Activated T-cell treated with anti-CD3 and anti-CD28 coated beads for 4 hours (primary cell): ENCODE data around the gene OSGEPL1.
"Not testable (repeated sequence)": the region's sequence is repeated elsewhere in the genome, so short reads cannot be mapped to it uniquely, and the experiment has no call there.

Experiments
- DNase-seq: peaks from one replicate; pipeline ENCODE4 v3.0.0-alpha.2; 2020

Gene OSGEPL1

DNA sequence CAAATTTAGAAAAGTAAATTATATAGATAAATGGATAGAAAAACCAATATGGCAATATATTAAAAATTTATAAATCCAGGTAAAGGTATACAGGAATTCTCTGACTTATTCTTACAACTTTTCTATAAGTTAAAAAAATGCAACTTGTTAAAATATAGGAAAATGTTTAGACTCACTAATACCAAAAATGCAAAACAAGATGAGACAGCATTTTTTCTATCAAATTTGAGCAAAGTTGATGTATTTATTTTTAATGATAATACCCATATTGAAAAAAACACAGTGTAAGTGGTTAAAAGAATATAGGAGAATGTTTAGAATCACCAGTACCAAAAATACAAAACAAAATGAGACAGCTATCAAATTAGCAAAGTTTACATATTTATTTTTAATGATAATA is 35.7 kb downstream of the OSGEPL1 start:
- no peak for DNase-seq

DNA sequence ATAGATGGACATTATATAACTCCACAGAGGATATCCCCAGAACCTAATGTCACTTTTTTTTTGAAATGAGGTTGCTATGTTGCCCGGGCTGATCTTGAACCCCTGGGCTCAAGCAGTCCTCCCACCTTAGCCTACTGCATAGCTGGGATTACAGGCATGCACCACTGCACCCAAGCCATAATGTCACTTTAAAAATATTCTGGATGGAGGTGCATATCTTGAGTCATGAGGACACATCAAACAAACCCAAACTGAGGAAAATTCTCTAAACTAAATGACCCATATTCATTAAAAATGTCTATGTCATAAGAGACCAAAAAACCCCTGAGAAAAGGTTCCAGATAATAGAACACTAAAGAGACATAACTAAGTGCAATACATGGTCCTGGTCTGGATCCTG is 36.3 kb downstream of the OSGEPL1 start:
- no peak for DNase-seq

DNA sequence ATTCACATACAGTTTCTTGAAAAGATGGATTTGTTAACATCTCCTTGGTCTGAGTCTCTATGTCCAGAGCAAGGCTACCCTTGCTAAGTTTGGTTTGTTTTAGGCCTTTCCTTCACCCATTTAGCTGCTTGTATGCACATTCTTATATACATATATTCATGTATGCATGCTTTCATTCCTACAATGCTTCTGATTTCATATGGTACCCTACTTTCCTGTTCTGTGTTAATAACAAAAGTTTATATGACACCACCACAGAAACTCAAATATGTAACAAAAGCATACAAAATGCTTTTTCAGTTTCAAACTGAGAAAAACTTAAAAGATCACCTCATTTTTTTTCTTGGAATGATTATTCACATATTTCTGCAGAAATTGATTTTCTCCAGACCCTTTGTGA is 39.4 kb downstream of the OSGEPL1 start:
- DNase-seq = no peak

DNA sequence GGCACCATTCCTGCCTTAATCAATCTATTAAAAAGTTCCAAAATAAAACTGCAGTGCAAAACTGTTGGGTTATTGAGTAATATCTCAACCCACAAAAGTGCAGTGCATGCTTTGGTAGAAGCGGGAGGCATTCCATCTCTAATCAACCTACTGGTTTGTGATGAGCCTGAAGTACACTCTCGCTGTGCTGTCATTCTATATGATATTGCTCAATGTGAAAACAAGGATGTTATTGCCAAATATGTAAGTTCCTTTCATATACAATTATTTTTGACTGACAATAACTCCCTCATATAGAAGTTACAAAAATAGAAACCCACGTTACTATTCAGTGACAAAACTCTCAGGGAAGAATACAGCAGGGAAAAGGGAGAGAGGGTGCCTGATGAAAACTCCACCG is 43.0 kb downstream of the OSGEPL1 start:
- no peak for DNase-seq

DNA sequence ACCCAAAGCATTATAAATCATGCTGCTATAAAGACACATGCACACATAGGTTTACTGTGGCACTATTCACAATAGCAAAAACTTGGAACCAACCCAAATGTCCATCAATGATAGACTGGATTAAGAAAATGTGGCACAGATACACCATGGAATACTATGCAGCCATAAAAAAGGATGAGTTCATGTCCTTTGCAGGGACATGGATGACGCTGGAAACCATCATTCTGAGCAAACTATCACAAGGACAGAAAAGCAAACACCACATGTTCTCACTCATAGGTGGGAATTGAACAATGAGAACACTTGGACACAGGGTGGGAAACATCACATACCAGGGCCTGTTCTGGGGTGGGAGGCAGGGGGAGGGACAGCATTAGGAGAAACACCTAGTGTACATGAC is 45.0 kb downstream of the OSGEPL1 start:
- DNase-seq = not testable (repeated sequence)

DNA sequence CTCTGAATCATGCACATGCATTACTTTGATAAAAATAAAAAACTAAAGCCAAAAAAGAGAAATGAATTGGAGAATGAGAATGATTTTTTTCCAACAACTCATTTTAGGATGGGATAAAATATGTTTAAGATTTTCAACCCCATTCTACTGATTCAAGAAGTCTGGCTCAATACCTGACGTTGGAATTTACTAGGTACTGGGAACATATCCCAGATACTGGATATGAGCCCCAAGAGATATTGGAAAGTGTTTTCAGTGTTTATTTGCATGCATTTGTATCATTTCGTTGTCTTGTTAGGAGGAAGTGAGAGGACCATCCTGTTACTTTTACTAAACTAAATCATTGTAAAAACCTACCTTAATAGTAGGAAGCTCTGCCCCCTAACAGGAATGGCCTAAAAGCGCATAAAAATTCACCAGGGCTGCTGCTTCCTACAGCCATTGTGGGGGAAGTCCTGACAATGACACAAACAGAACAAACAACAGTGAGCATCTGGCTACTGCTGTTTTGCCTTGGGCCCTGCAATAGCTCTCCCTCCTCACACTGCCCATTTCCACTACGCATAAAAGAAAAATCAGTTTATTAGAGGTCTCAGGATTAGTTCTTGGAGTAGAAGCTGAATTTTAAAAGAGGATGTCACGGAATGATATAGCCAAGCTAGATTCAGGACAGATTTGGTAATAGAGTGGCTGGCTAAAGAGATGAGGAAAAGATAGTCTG is 52.9 kb downstream of the OSGEPL1 start:
- DNase-seq = no peak

DNA sequence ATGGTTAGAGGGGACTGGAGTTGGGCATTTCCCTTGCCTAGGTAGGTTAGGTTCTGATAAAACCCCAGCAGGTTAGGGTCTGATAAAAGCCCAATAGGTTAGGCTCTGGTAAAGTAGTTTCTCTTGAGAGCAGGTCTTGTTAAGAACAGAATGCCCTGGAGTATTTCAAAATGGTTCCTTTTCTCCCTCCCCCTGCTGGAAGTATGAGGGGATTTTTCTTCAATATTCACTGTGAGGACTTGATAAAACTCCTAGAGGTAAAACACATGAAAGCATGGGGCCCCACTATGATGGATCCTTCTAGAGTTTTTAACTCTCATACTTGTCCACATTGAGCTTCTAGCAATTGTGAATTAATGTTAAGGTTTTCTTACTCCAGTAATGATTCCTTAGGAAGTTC is 60.5 kb downstream of the OSGEPL1 start:
- no peak for DNase-seq

DNA sequence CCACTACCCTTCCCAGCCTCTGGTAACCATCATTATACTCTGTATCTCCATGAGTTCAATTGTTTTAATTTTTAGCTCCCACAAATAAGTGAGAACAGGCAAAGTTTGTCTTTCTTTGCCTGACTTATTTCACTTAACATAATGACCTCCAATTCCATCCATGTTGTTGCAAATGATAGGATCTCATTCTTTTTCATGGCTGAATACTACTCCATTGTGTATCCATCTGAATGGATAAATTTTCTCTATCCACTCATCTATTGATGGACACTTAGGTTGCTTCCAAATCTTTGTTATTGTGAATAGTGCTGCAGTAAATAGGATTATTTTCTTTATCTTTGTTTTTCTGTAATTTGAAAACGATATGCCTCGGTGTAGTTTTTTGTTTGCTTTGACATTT is 61.9 kb downstream of the OSGEPL1 start:
- DNase-seq = no peak

DNA sequence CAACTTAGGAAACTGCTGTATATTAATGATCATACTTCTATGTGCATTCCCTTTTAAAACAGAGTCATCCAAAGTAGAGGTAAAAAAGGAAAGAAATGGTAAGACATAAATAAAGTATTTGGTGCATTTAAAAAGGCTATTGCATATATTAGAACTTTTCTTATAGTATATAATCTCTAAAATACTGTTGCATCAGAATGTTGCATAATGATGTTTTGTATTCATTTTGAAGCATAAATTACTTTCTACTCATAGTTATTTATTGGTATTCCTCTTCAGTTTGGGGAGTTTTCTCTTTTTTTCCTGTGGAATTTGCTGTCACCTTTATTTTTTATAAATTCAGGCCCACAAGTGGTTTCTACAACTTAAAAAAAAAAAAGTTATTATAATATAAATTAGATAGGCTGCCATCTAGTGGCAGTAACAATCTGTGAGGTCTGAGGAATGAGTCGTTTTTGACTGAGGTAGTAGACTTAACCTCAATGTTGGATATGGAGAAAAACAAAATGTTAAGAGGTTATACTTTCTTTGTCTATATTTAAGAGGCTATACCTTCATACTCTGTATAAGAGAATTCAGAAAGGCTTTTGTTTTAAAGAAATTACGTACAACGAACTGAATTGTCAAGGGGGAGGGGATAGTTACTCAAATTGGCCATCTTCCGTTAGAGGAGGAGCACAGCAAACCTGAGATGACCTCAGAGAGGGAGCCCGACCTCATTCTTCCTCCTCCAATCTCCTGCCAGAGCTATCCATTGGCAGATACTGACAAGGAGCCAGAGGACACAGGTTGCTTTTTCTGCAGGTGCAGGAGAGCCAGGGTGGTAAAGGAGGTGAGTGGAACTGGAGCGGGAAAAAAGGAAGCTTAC is 64.3 kb downstream of the OSGEPL1 start:
- DNase-seq = peak; percentile 32
